Naive thymus-derived CD4-positive, alpha-beta T cell (primary cell): ENCODE results near the gene B3GNT8. TPM values are rescaled to one million over a fixed set of nuclear protein-coding genes. Genes with fewer than 3 reads are reported as not detected.
"Not testable (repeated sequence)": the region's sequence is repeated elsewhere in the genome, so short reads cannot be mapped to it uniquely, and the experiment has no call there.

Source experiments
- ATAC-seq: fragments of 150-1000 bp; cut with Tn5 transposase; 2 replicates; pipeline ENCODE4 v1.10.0; 2021; ENCODE audit warnings: mild to moderate bottlenecking, moderate library complexity
- CTCF ChIA-PET: fragments of 350-600 bp; sonication (Branson Sonifier 250); formaldehyde crosslinking; loops from one replicate; lab custom pipeline; 2021; ENCODE audit warnings: antibody characterized with exemption; lab: Charles Lee
- POLR2A ChIA-PET: fragments of 350-600 bp; sonication (Branson Sonifier 250); formaldehyde crosslinking; loops from one replicate; lab custom pipeline; 2021; ENCODE audit warnings: antibody characterized with exemption, inconsistent platforms; lab: Charles Lee
- DNase-seq, 9 donors: peaks; one replicate each; pipeline versions ENCODE4 v3.0.0 to v3.0.0-alpha.2; 2020 to 2022; ENCODE audit warnings: mixed read lengths in 1 of 9
- H3K27ac ChIP-seq: one replicate; pipeline ENCODE4 v1.7.0; 2013; ENCODE audit warnings: mild to moderate bottlenecking, low read depth, low read length, moderate library complexity
- H3K27me3 ChIP-seq, 2 donors: one replicate each; pipeline ENCODE4 v1.7.0; 2013; ENCODE audit warnings: low read length in 2 of 2, mild to moderate bottlenecking in 2 of 2, moderate library complexity in 2 of 2; ENCODE audit not compliant: control insufficient read depth in 2 of 2, insufficient read depth in 2 of 2
- H3K36me3 ChIP-seq, 3 experiments: 1 replicate in 2 of 3; 2 replicates in 1 of 3; pipeline ENCODE4 v1.7.0; 2013; ENCODE audit warnings: low read length in 3 of 3, mild to moderate bottlenecking in 3 of 3, moderate library complexity in 1 of 3; ENCODE audit not compliant: insufficient read depth in 3 of 3, control insufficient read depth in 2 of 3
- H3K4me1 ChIP-seq, 2 donors: one replicate each; pipeline ENCODE4 v1.7.0; 2013; ENCODE audit warnings: low read length in 2 of 2, mild to moderate bottlenecking in 2 of 2, moderate library complexity in 1 of 2; ENCODE audit not compliant: control insufficient read depth in 2 of 2, insufficient read depth in 2 of 2
- H3K4me3 ChIP-seq: 2 replicates; pipeline ENCODE4 v1.7.0; 2013; ENCODE audit warnings: mild to moderate bottlenecking, low read length
- H3K9me3 ChIP-seq, 3 experiments: 1 replicate in 2 of 3; 2 replicates in 1 of 3; pipeline ENCODE4 v1.7.0; 2013; ENCODE audit warnings: low read length in 3 of 3; ENCODE audit not compliant: control insufficient read depth in 2 of 3
- H3K27ac Mint-ChIP-seq, 9 donors: one replicate each; pipeline ENCODE4 v1.8.0; 2020 to 2022; ENCODE audit warnings: mixed read lengths in 9 of 9, mild to moderate bottlenecking in 8 of 9, moderate library complexity in 5 of 9, inconsistent platforms in 2 of 9
- H3K27me3 Mint-ChIP-seq, 5 donors: one replicate each; pipeline ENCODE4 v1.8.0; 2021 to 2022; ENCODE audit warnings: mixed read lengths in 5 of 5, mild to moderate bottlenecking in 1 of 5
- H3K36me3 Mint-ChIP-seq, 5 donors: one replicate each; pipeline ENCODE4 v1.8.0; 2020 to 2022; ENCODE audit warnings: mixed read lengths in 5 of 5, mild to moderate bottlenecking in 3 of 5, inconsistent platforms in 1 of 5
- H3K4me1 Mint-ChIP-seq, 7 donors: one replicate each; pipeline ENCODE4 v1.8.0; 2020 to 2022; ENCODE audit warnings: mixed read lengths in 7 of 7, mild to moderate bottlenecking in 3 of 7, inconsistent platforms in 1 of 7
- H3K4me3 Mint-ChIP-seq, 10 donors: one replicate each; pipeline ENCODE4 v1.8.0; 2020 to 2022; ENCODE audit warnings: mild to moderate bottlenecking in 10 of 10, mixed read lengths in 10 of 10, moderate library complexity in 6 of 10, inconsistent platforms in 2 of 10
- H3K9me3 Mint-ChIP-seq, 11 donors: one replicate each; pipeline ENCODE4 v1.8.0; 2020 to 2022; ENCODE audit warnings: mixed read lengths in 11 of 11, mild to moderate bottlenecking in 4 of 11, inconsistent platforms in 1 of 11, moderate library complexity in 1 of 11
- intact Hi-C, 2 donors: fragments of 100-400 bp; cut with micrococcal nuclease; formaldehyde crosslinking; loops; one replicate each; pipeline ENCODE4 v1.15.1; 2023
- polyA plus RNA-seq, 2 donors: library from polyadenylated mRNA; unstranded; fragments of 300-500 nt; fragmentation: Illumina TruSeq; gene quantifications; one replicate each; pipeline ENCODE4 v1.2.3, GENCODE V29; 2021
- total RNA-seq, 6 experiments: library from RNA in 5 of 6; stranded (reverse) in 5 of 6; gene quantifications; 1 replicate in 5 of 6; 2 replicates in 1 of 6; pipeline ENCODE4 v1.2.3 and lab custom pipeline; 2021 to 2026

The B3GNT8 gene
- total and polyA plus RNA-seq, 7 experiments from 2014 or later: 0.19 to 5.3 (median 0.43) TPM

GRCh38 chr19:41381536-41381935 is 45.6 kb downstream of the B3GNT8 start:
- H3K4me3 Mint-ChIP-seq, H3K4me3 ChIP-seq, intact Hi-C loops, ATAC-seq, H3K9me3 ChIP-seq, H3K27me3 ChIP-seq, H3K9me3 Mint-ChIP-seq, DNase-seq, H3K4me1 ChIP-seq, H3K27ac ChIP-seq, H3K27me3 Mint-ChIP-seq: not testable (repeated sequence)
- POLR2A ChIA-PET: interaction anchor here (0.6 to 0.7 kb wide), 2 partner anchors 9 to 45 kb away, joined by 3 to 6 read pairs; no protein-coding TSS in a partner anchor
- peaks cover 0 to 24% (median 0%) of the 10 kb centered on the region in 3 experiments for H3K36me3 ChIP-seq
- Mint-ChIP-seq H3K36me3 (peaks cover 0 to 14% (median 6%) of the 10 kb centered on the region in 5 donors), H3K27ac (peak overlapping the region in 1 of 9 donors; percentile 78), H3K4me1 (peaks cover 6 to 23% (median 17%) of the 10 kb centered on the region in 7 donors)
- CTCF ChIA-PET: interaction anchor here (0.6 kb wide), 1 partner anchor 21 kb away, joined by 3 read pairs; no protein-coding TSS in a partner anchor

DNA sequence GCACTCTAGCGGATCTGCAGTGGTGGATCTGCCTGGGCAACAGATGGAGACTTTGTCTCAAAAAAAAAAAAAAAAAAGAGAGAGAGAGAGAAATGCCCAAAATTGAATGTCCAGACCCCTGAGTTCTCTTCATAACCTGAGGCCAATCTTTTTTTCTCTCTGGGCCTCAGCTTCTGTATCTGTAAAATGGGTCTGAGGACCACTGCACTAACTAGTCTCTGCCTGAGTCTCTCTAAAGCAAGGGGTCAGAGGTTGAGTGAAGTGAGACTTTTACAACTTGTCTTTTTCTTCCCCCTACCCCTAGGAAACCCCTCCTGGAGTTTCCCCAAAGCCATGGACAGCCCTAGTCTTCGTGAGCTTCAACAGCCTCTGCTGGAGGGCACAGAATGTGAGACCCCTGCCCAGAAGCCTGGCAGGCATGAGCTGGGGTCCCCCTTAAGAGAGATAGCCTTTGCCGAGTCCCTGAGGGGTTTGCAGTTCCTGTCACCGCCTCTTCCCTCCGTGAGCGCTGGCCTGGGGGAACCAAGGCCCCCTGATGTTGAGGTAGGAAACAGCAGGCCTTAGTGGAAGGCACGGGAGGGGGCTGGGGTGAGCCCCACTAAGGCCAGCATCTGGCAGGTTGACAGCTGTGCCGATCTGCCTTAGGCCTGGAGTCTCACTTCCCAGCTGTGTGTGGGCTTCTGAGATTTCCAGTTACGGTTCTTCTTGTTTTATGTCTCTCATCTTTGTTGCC is 49.0 kb downstream of the B3GNT8 start:
- ChIA-PET POLR2A (interaction anchor here (0.9 kb wide), 1 partner anchor 14 kb away, joined by 4 read pairs; the partner anchor contains the start of gene B9D2), CTCF (interaction anchor here (0.7 kb wide), 1 partner anchor 49 kb away, joined by 3 read pairs; the partner anchor contains the start of gene B3GNT8)
- Histone ChIP-seq H3K4me1 (peaks cover 0 to 4% of the 10 kb centered on the region in 2 donors), H3K9me3 (no peaks in the 10 kb centered on the region), H3K27me3 (no peaks in the 10 kb centered on the region), H3K36me3 (peaks cover 0 to 5% (median 0%) of the 10 kb centered on the region in 3 experiments), H3K4me3 (no peak overlapping the region), H3K27ac (peak overlapping the region; percentile 18)
- no peaks in the 10 kb centered on the region for H3K27me3 Mint-ChIP-seq
- H3K4me3 Mint-ChIP-seq: peak overlapping the region in 3 of 10 donors; percentile 27 to 92 (median 84)
- no peaks in the 10 kb centered on the region for H3K9me3 Mint-ChIP-seq
- DNase-seq (no peak), ATAC-seq (peak; percentile 64)
- intact Hi-C loops: no loop called here
- peak overlapping the region in 6 of 9 donors; percentile 24 to 96 (median 82) for H3K27ac Mint-ChIP-seq
- H3K36me3 Mint-ChIP-seq: peaks cover 0 to 6% (median 3%) of the 10 kb centered on the region in 5 donors
- peaks cover 10 to 24% (median 22%) of the 10 kb centered on the region in 7 donors for H3K4me1 Mint-ChIP-seq

GRCh38 chr19:41376998-41377365 is 50.2 kb downstream of the B3GNT8 start:
- ChIA-PET CTCF (no interaction called here), POLR2A (interaction anchor here (1.2 to 2.0 kb wide), 3 partner anchors 13 to 76 kb away, joined by 3 to 6 read pairs (median 5); no protein-coding TSS in a partner anchor)
- Mint-ChIP-seq H3K27me3 (no peaks in the 10 kb centered on the region), H3K36me3 (peaks cover 0 to 2% (median 0%) of the 10 kb centered on the region in 5 donors), H3K9me3 (no peaks in the 10 kb centered on the region), H3K27ac (peak overlapping the region; percentile 66 to 96 (median 85)), H3K4me3 (peak overlapping the region; percentile 69 to 94 (median 86)), H3K4me1 (peaks cover 12 to 24% (median 19%) of the 10 kb centered on the region in 7 donors)
- intact Hi-C loops: loop anchor here in 1 of 2 donors (1.0 kb wide), 1 partner anchor 13 kb away; the partner anchor contains the start of gene B9D2
- Histone ChIP-seq H3K4me1 (peaks cover 0 to 4% of the 10 kb centered on the region in 2 donors), H3K27me3 (no peaks in the 10 kb centered on the region), H3K27ac (peak overlapping the region; percentile 74), H3K4me3 (peak overlapping the region; percentile 56), H3K9me3 (no peaks in the 10 kb centered on the region), H3K36me3 (no peaks in the 10 kb centered on the region)
- DNase-seq: no peak
- ATAC-seq: peak; percentile 52

- Mint-ChIP-seq H3K9me3 (no peaks in the 10 kb centered on the region), H3K36me3 (peaks cover 0 to 2% (median 0%) of the 10 kb centered on the region in 5 donors), H3K4me1 (peaks cover 12 to 26% (median 19%) of the 10 kb centered on the region in 7 donors), H3K27ac (peak within 1 kb of the TSS; percentile 66 to 96 (median 86)), H3K4me3 (peak within 1 kb of the TSS; percentile 69 to 94 (median 86)), H3K27me3 (no peaks in the 10 kb centered on the region)
- H3K4me3 ChIP-seq: peak within 1 kb of the TSS; percentile 56
- peak within 1 kb of the TSS; percentile 74 for H3K27ac ChIP-seq
- CTCF ChIA-PET: no interaction called here
- ATAC-seq: peak; percentile 62
- H3K4me1 ChIP-seq: peaks cover 0 to 4% of the 10 kb centered on the region in 2 donors
- no peaks in the 10 kb centered on the region for H3K36me3 ChIP-seq
- no peaks in the 10 kb centered on the region for H3K27me3 ChIP-seq
- POLR2A ChIA-PET: interaction anchor here (0.6 to 2.0 kb wide), 5 partner anchors 13 to 510 kb away, joined by 3 to 6 read pairs (median 4); no protein-coding TSS in a partner anchor
- intact Hi-C loops: loop anchor here in 1 of 2 donors (1.0 kb wide), 1 partner anchor 12 kb away; the partner anchor contains the start of gene B9D2
- no peaks in the 10 kb centered on the region for H3K9me3 ChIP-seq
- DNase-seq: peak in 1 of 9 donors; percentile 40
These were observed 50.8 kb downstream of the B3GNT8 start, which contains the start of gene TMEM91 for GRCh38 chr19:41376241-41376997. Gene TMEM91 (plus strand): TSS chr19:41376533. CDS start chr19:41378310, 1,777 bp downstream.

Other genes starting within 250 kb of the B3GNT8 start
- 1 to 10 TPM in 2 of 5 experiments, under 1 TPM in 3; 0.24 to 4.1 (median 0.74) TPM for gene CYP2S1, start 234.2 kb downstream of the B3GNT8 start, total RNA-seq
- gene CYP2S1, start 234.2 kb downstream of the B3GNT8 start, polyA plus RNA-seq: not detected
- gene AXL, start 208.2 kb downstream of the B3GNT8 start, total RNA-seq: under 1 TPM in 4 of 5 experiments, not detected in 1; 0.12 to 0.54 (median 0.35) TPM
- under 1 TPM; 0.16 to 0.19 TPM for gene AXL, start 208.2 kb downstream of the B3GNT8 start, polyA plus RNA-seq
- gene HNRNPUL1, start 163.0 kb downstream of the B3GNT8 start, total RNA-seq: 100 to 1,000 TPM; 253 to 319 (median 280) TPM
- gene HNRNPUL1, start 163.0 kb downstream of the B3GNT8 start, polyA plus RNA-seq: 10 to 100 TPM; 51.4 to 81.6 TPM
- gene CCDC97, start 117.2 kb downstream of the B3GNT8 start, total RNA-seq: 10 to 100 TPM; 35.9 to 56.5 (median 49.1) TPM
- gene CCDC97, start 117.2 kb downstream of the B3GNT8 start, polyA plus RNA-seq: 10 to 100 TPM; 22.3 to 27.6 TPM
- gene TGFB1, start 73.5 kb downstream of the B3GNT8 start, total RNA-seq: 100 to 1,000 TPM in 3 of 5 experiments, 10 to 100 TPM in 2; 91.2 to 322 (median 185) TPM
- 10 to 100 TPM; 31.4 to 62.3 TPM for gene TGFB1, start 73.5 kb downstream of the B3GNT8 start, polyA plus RNA-seq
- gene B9D2, start 63.2 kb downstream of the B3GNT8 start, total RNA-seq: 10 to 100 TPM; 11.6 to 38.9 (median 12.5) TPM
- 10 to 100 TPM; 18.0 to 20.5 TPM for gene B9D2, start 63.2 kb downstream of the B3GNT8 start, polyA plus RNA-seq
- gene TMEM91, start 50.8 kb downstream of the B3GNT8 start, total RNA-seq: 10 to 100 TPM in 4 of 5 experiments, 1 to 10 TPM in 1; 8.2 to 18.1 (median 16.0) TPM
- 1 to 10 TPM; 5.2 to 8.6 TPM for gene TMEM91, start 50.8 kb downstream of the B3GNT8 start, polyA plus RNA-seq
- gene EXOSC5, start 30.0 kb downstream of the B3GNT8 start, total RNA-seq: 10 to 100 TPM; 15.0 to 37.5 (median 20.6) TPM
- gene EXOSC5, start 30.0 kb downstream of the B3GNT8 start, polyA plus RNA-seq: 10 to 100 TPM; 76.0 to 84.8 TPM
- 10 to 100 TPM; 19.4 to 25.0 (median 20.5) TPM for gene BCKDHA, start 29.6 kb downstream of the B3GNT8 start, total RNA-seq
- gene BCKDHA, start 29.6 kb downstream of the B3GNT8 start, polyA plus RNA-seq: 10 to 100 TPM; 45.1 to 55.9 TPM
- 10 to 100 TPM; 22.2 to 44.4 (median 26.2) TPM for gene DMAC2, start 12.5 kb upstream of the B3GNT8 start, total RNA-seq
- 10 to 100 TPM; 53.2 to 53.7 TPM for gene DMAC2, start 12.5 kb upstream of the B3GNT8 start, polyA plus RNA-seq
- not detected for gene ERICH4, start 15.8 kb upstream of the B3GNT8 start, total RNA-seq
- not detected for gene ERICH4, start 15.8 kb upstream of the B3GNT8 start, polyA plus RNA-seq
- 10 to 100 TPM; 40.1 to 64.5 (median 50.0) TPM for gene CEACAM21, start 148.8 kb upstream of the B3GNT8 start, total RNA-seq
- gene CEACAM21, start 148.8 kb upstream of the B3GNT8 start, polyA plus RNA-seq: 10 to 100 TPM; 27.7 to 43.6 TPM
- gene CEACAM4, start 199.7 kb upstream of the B3GNT8 start, total RNA-seq: 1 to 10 TPM in 2 of 5 experiments, under 1 TPM in 1, not detected in 2; 0.60 to 1.5 (median 1.1) TPM
- not detected for gene CEACAM4, start 199.7 kb upstream of the B3GNT8 start, polyA plus RNA-seq